ENCODE data around the gene TELO2.

Gene TELO2

GRCh38 chr16:1495889-1496262 lies 2.7 kb downstream of the TELO2 start:
- Histone ChIP-seq H3K27ac (ENCODE audit: extremely low read depth, low read depth, low read length) (no peak overlapping the region), H3K36me3 (ENCODE audit: control insufficient read depth in 2 of 2, insufficient read depth in 1 of 2, low read length in 2 of 2) (peaks cover 7 to 65% of the 10 kb centered on the region in 2 experiments; a peak in 2 of 3 replicates), H3K4me1 (ENCODE audit: control insufficient read depth, insufficient read depth, low read length) (0 out of 2 replicates have a peak, but pooled peaks cover 2% of the 10 kb centered on the region), H3K9me3 (ENCODE audit: control insufficient read depth, insufficient read depth, low read depth, low read length) (no peaks in the 10 kb centered on the region), H3K4me3 (ENCODE audit: low read depth, low read length) (no peak overlapping the region)
- TF ChIP-seq ZNF433 (tag by site-specific recombination; IDR thresholded peaks at IDR 0.05; ENCODE audit: low read depth), result no peak
- no peak for TF ChIP-seq ZNF184 (tag by site-specific recombination; IDR thresholded peaks at IDR 0.05)
- TF ChIP-seq ZNF76 (tag by site-specific recombination; IDR thresholded peaks at IDR 0.05; ENCODE audit: borderline replicate concordance, low read depth), result no peak
- TF ChIP-seq ZNF639 (tag by site-specific recombination; IDR thresholded peaks at IDR 0.05), result no peak
- no peak for TF ChIP-seq PRDM2 (tag by site-specific recombination; IDR thresholded peaks at IDR 0.05; ENCODE audit: borderline replicate concordance)
- no peak for TF ChIP-seq ZFP3 (tag by site-specific recombination; IDR thresholded peaks at IDR 0.05; ENCODE audit: low read depth)
- no peak for TF ChIP-seq ZNF404 (tag by site-specific recombination; IDR thresholded peaks at IDR 0.05)
- TF ChIP-seq OSR2 (tag by site-specific recombination; IDR thresholded peaks at IDR 0.05), result no peak
- TF ChIP-seq ZNF18 (tag by site-specific recombination; IDR thresholded peaks at IDR 0.05), result no peak
- POLR2A ChIA-PET, result no interaction called here
- CTCF ChIA-PET, result no interaction called here

GRCh38 chr16:1496464-1496863 lies 3.3 kb downstream of the TELO2 start:
- ChIA-PET CTCF (no interaction called here), POLR2A (interaction anchor here (0.6 kb wide), 1 partner anchor 397 kb away, joined by 8 read pairs; no protein-coding TSS in a partner anchor)
- no peak overlapping the region for H3K4me3 ChIP-seq (ENCODE audit: low read depth, low read length)
- no peak overlapping the region for H3K27ac ChIP-seq (ENCODE audit: extremely low read depth, low read depth, low read length)
- 0 out of 2 replicates have a peak, but pooled peaks cover 2% of the 10 kb centered on the region for H3K4me1 ChIP-seq (ENCODE audit: control insufficient read depth, insufficient read depth, low read length)
- H3K9me3 ChIP-seq (ENCODE audit: control insufficient read depth, insufficient read depth, low read depth, low read length), result no peaks in the 10 kb centered on the region
- no peak for TF ChIP-seq ZBTB6 (tag by site-specific recombination; IDR thresholded peaks at IDR 0.05)
- H3K36me3 ChIP-seq (ENCODE audit: control insufficient read depth in 2 of 2, insufficient read depth in 1 of 2, low read length in 2 of 2), result peaks cover 7 to 71% of the 10 kb centered on the region in 2 experiments; a peak in 2 of 3 replicates
